ENCODE measurements around the gene IZUMO2.

The IZUMO2 gene

DNA sequence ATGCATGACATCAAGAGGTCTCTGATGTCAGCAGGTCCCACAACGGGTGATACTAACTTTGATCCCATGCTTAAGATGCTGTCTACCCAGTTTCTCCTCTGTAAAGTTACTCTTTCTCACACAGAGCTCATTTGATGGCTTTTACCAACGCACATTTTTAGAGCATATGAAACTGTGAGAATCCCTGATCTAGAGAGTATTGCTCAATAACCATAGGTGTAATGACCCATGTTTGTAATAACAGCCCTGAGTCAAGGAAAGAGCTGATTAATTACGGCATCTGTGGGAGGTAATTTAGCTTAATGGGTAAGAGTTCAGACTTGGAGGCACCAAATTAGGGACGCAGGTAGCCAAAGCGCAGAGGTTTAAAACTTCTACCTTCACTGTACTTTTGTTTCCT lies 18.0 kb upstream of the IZUMO2 start:
- DNase-seq, result no peak
- in situ Hi-C loops (cut with HindIII; ENCODE audit: low pct_ligation_motif_present, low sequenced_read_pairs), result no loop called here
- H3K27me3 ChIP-seq (replicated peaks), result no peaks in the 10 kb centered on the region
- TF ChIP-seq, protein P1, sequence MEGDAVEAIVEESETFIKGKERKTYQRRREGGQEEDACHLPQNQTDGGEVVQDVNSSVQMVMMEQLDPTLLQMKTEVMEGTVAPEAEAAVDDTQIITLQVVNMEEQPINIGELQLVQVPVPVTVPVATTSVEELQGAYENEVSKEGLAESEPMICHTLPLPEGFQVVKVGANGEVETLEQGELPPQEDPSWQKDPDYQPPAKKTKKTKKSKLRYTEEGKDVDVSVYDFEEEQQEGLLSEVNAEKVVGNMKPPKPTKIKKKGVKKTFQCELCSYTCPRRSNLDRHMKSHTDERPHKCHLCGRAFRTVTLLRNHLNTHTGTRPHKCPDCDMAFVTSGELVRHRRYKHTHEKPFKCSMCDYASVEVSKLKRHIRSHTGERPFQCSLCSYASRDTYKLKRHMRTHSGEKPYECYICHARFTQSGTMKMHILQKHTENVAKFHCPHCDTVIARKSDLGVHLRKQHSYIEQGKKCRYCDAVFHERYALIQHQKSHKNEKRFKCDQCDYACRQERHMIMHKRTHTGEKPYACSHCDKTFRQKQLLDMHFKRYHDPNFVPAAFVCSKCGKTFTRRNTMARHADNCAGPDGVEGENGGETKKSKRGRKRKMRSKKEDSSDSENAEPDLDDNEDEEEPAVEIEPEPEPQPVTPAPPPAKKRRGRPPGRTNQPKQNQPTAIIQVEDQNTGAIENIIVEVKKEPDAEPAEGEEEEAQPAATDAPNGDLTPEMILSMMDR (IDR thresholded peaks at IDR 0.05; ENCODE audit: low read depth, low read length, missing control alignments), result no peak
- H3K4me3 ChIP-seq (ENCODE audit: low read depth, low read length), result no peak overlapping the region
- H3K27ac ChIP-seq, result no peak overlapping the region
- no peaks in the 10 kb centered on the region for H3K36me3 ChIP-seq (replicated peaks)

DNA sequence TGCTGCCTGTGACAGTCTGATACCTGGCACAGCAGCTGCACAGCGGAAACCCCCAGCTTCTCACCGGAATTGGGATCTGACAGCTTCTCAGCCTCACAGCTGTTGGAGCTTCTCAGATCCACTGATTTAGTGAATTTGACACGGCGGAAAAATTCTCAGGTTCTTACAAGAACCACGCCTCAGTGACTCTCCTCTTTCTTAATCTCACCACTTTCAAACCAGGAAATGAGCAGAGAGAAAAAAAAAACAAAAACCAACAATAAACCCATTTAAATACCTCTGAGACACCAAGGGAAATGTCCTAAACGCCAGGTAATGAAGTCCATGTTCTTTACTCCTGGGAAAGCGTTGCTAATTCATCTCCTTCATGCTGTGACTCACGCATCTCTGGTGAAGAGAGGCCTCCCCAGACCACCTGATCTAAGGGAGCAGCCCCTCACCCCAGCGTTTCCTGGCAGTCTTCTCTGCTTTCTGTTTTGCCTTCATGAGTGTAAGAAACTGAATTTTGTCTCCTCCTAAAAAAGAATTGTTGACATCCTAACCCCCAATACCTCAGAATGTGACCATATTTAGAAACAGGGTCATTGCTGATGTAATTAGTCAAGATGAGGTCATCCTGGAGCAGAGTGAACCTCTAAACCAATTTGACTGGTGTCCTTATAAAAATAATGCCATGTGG lies 15.9 kb upstream of the IZUMO2 start:
- in situ Hi-C loops (cut with HindIII; ENCODE audit: low pct_ligation_motif_present, low sequenced_read_pairs), result no loop called here
- TF ChIP-seq, protein P1 (IDR thresholded peaks at IDR 0.05; ENCODE audit: low read depth, low read length, missing control alignments), result no peak
- Histone ChIP-seq H3K4me3 (ENCODE audit: low read depth, low read length) (no peak overlapping the region), H3K36me3 (replicated peaks) (no peaks in the 10 kb centered on the region), H3K27me3 (replicated peaks) (no peaks in the 10 kb centered on the region), H3K27ac (no peak overlapping the region)
- no peak for DNase-seq

DNA sequence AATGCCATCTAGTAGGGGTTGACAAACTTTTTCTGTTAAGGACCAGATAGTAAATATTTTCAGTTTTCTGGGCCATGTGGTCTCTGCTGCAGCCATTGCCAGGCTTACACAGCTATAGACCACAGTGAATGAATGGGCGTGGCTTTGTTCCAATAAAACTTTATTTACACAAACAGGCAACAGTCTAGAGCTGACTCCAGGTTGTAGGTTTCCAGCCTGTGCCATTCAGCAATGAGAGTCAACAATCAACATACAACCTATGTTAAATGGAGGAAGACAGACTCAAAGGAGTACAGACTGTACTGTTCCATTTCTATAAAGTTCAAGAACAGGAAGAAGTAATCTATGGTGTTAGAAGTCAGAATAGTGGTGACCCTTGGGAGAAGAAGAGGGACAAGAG lies 15.2 kb upstream of the IZUMO2 start:
- H3K36me3 ChIP-seq (replicated peaks), result no peaks in the 10 kb centered on the region
- in situ Hi-C loops (cut with HindIII; ENCODE audit: low pct_ligation_motif_present, low sequenced_read_pairs), result no loop called here
- no peak overlapping the region for H3K4me3 ChIP-seq (ENCODE audit: low read depth, low read length)
- TF ChIP-seq, protein P1 (IDR thresholded peaks at IDR 0.05; ENCODE audit: low read depth, low read length, missing control alignments), result no peak
- H3K27ac ChIP-seq, result no peak overlapping the region
- no peak for DNase-seq
- H3K27me3 ChIP-seq (replicated peaks), result no peaks in the 10 kb centered on the region

DNA sequence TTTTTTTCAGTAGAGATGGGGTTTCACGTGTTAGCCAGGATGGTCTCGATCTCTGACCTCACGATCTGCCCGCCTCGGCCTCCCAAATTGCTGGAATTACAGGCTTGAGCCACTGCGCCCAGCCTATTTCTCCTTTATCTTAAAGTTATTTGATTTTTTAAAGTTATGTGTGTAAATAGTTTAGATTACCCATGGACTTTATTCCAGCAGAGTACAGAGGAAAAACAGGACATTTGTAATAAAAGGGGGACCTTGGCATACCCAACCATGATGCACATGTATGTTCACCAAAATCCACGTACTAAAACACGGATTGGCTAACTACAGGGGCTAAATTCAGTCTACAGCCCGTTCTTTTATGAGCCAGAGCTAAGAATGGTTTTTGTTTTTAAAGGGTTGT lies 13.7 kb upstream of the IZUMO2 start:
- DNase-seq, result no peak
- no peak overlapping the region for H3K4me3 ChIP-seq (ENCODE audit: low read depth, low read length)
- H3K36me3 ChIP-seq (replicated peaks), result no peaks in the 10 kb centered on the region
- in situ Hi-C loops (cut with HindIII; ENCODE audit: low pct_ligation_motif_present, low sequenced_read_pairs), result no loop called here
- TF ChIP-seq, protein P1 (IDR thresholded peaks at IDR 0.05; ENCODE audit: low read depth, low read length, missing control alignments), result no peak
- H3K27me3 ChIP-seq (replicated peaks), result no peaks in the 10 kb centered on the region
- H3K27ac ChIP-seq, result no peak overlapping the region

DNA sequence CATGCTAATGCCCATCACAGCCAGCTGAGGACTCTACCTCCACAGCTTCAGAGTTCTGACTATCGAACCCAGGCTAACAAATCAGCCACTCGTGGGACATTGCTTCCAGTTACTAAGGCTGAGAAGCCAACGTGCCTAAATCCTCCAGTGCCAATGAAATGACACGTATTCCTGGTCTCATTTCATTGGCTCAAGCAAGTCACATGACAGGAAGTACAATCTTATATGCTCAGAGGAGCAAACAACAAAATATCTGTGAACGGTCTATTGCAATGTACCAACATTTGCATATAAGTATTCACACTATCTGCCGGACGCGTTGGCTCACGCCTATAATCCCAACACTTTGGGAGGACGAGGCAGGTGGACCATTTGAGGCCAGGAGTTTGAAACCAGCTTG lies 12.8 kb upstream of the IZUMO2 start:
- no peak overlapping the region for H3K27ac ChIP-seq
- no peaks in the 10 kb centered on the region for H3K36me3 ChIP-seq (replicated peaks)
- no peak overlapping the region for H3K4me3 ChIP-seq (ENCODE audit: low read depth, low read length)
- H3K27me3 ChIP-seq (replicated peaks), result no peaks in the 10 kb centered on the region
- TF ChIP-seq, protein P1 (IDR thresholded peaks at IDR 0.05; ENCODE audit: low read depth, low read length, missing control alignments), result no peak
- in situ Hi-C loops (cut with HindIII; ENCODE audit: low pct_ligation_motif_present, low sequenced_read_pairs), result no loop called here
- no peak for DNase-seq
